NCI-H82 (cell line): Measurements from ENCODE around the gene CRELD1.
"Not testable (repeated sequence)": the region's sequence is repeated elsewhere in the genome, so short reads cannot be mapped to it uniquely, and the experiment has no call there.

Source experiments
- DNase-seq: peaks from one replicate; lab custom pipeline; 2025; lab: John Stamatoyannopoulos, UW

The CRELD1 gene

DNA sequence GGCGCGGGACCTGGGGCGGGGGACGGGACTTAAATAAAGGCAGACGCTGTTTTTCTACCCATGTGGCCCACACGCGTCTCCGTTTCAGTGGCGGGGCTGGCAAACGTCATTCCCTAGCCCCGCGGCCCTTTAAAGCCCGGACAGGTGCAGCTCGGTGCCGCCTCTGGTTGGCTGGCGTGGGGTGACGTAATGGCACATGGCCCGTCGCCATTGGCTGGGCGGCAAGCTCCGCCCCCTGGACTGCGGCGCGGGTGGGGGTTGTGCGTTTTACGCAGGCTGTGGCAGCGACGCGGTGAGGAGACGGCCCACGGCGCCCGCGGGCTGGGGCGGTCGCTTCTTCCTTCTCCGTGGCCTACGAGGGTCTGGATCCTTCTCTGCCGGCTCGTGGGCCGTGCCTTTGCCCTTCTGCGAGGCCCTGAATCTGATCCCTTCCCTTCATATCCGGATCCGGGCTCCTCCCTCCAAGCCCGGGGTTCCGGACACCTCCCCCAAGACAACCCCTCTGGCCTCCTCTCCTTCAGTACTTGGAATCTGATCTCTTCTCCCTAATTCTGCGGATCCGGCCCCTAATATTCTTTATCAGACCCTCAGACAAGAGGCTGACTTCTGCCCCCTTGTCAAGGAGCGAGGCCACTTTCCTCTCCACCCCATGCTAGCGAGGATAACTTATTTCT is at the start of gene CRELD1:
CRELD1 (plus strand) TSS at position 274 of the 674 bp plus-strand sequence. CDS start 605 bp downstream, outside the sequence.
- peak; percentile 97 for DNase-seq

- no peak for DNase-seq
Observed at GRCh38 chr3:9884555-9885165, 49.0 kb upstream of the CRELD1 start.

DNA sequence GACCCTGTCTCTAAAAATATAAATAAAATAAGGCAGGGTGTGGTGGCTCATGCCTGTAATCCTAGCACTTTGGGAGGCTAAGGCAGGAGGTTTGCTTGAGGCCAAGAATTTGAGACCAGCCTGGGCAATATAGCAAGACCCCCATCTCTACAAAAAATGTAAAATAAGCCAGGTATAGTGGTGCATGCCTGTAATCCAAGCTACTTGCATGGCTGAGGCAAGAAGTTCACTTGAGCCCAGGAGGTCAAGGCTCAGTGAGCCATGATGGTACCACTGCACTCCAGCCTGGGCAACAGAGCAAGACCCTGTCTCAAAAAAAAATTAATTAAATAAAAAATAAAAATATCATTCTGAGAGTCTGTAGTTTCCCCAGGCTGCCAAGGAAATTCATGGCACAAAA is 47.3 kb upstream of the CRELD1 start:
- no peak for DNase-seq

DNA sequence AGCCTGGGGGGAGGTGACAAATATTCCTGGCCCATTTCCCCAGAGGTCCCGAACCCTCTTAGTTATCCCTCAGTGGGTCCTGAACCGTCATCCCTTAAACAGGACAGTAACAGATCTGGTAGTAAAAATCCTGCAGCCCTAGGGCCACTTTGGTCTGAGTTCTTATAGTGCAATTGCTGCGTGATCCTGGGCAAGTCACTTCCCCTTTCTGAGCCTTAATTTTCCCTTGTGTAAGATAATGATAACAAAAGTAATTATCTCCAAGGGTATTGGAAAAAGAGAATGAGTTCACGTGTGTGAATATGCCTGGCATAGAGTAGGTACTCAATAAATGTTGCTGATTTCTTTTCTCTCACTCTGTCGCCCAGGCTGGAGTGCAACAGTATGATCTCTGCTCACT is 46.2 kb upstream of the CRELD1 start:
- no peak for DNase-seq

- DNase-seq = no peak
Observed at GRCh38 chr3:9888540-9888939, 45.1 kb upstream of the CRELD1 start.

DNA sequence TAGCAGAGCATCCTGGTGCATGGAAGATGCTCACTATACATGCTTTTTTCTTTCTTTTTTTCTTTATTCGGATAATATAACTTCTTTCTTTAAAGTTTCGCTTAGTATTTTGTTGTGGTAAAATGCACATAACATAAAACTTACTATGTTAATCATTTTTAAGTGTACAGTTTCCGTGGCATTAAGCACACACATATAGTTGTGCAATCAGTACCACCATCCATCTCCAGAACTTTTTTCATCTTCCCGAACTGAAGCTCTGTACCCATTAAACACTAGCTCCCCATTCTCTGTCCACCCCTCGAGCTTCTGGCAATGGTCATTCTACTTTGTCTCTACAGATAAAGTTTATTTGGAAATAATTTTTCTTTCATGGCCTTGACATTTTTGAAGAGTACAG is 44.2 kb upstream of the CRELD1 start:
- no peak for DNase-seq

DNA sequence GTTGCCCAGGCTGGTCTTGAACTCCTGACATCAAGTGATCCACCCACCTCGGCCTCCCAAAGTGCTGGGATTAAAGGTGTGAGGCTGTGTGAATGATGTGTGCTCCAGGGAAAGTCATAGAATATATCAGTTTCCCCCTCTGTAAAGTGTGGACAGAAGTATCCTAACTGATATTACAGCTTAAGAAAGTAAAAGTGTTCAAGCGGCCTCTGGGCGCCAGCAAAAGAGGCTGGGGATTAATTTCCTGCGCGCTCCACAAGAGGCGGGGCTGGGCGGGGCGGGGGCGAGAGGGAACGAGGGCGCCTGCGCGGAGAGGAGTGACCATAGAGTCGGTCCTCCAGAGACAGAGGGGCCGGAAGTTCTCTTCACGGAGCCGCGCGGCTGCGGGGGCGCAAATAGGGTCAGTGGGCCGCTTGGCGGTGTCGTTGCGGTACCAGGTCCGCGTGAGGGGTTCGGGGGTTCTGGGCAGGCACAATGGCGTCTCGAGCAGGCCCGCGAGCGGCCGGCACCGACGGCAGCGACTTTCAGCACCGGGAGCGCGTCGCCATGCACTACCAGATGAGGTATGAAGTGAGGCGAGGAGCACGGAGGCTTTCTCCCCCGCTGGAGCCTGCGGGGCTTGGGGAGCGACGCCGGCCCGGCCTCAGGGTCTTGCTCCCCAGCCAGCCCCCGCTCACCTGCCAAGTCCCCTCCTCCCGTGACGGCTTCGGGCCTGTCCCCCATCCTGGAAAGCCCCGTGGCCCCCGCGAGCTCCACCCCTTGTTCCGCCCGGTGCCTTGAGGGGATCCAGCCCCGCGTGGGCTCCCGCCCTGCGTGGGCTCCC is 43.2 kb upstream of the CRELD1 start, which contains the start of gene JAGN1:
JAGN1 (plus strand) TSS at position 362 of the 823 bp plus-strand sequence; CDS start at position 475, 113 bp downstream.
- DNase-seq = peak; percentile 94

DNA sequence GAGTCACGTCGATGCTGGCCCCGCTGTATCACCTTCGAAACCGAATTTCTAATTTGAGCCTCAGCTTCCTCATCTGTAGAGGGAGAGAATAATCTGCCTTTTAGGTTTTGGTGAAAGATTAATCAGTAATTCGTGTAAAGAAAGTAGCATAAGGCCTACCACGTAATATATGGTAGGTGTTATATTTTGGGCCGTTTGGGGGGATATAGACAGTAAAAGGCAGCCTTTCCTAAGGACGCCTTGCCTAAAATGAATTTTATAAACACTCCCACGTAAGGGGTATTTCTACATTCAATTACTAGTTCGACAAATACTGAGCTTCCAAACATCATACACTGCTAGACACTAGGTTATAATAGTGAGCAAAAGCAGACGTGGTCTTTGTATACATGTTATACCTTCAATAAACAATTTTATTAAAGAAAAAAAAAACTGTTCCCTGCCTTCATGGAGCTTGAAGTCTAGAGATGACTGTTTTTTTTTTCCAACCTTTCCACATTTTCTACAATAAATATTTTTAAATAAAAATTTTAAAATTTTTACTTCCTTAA is 42.5 kb upstream of the CRELD1 start:
- DNase-seq = no peak

DNA sequence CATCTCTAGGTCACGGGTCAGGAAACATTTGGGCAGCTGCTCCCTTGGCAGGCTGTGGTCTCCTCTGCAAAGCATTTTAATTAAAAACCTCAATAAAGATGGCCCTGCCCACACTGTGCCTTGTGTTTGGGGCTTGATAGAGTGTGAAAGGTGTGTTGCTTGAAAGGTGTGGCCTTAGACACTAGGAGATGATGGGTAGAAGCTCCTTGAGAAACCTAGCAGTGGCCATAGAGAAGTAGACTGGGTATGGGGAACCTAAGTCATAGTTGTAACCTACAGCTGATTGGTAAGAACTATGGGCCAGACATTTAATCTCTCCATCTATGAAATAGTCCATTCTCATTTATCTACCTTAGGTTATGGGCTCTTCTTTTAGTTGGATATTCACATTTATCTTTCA is 39.9 kb upstream of the CRELD1 start:
- no peak for DNase-seq

GRCh38 chr3:9895715-9896114 is 37.9 kb upstream of the CRELD1 start:
- not testable (repeated sequence) for DNase-seq

GRCh38 chr3:9896755-9897407 is 36.8 kb upstream of the CRELD1 start:
- DNase-seq = not testable (repeated sequence)

GRCh38 chr3:9897408-9898372 is 35.9 kb upstream of the CRELD1 start:
- DNase-seq = peak; percentile 33

DNA sequence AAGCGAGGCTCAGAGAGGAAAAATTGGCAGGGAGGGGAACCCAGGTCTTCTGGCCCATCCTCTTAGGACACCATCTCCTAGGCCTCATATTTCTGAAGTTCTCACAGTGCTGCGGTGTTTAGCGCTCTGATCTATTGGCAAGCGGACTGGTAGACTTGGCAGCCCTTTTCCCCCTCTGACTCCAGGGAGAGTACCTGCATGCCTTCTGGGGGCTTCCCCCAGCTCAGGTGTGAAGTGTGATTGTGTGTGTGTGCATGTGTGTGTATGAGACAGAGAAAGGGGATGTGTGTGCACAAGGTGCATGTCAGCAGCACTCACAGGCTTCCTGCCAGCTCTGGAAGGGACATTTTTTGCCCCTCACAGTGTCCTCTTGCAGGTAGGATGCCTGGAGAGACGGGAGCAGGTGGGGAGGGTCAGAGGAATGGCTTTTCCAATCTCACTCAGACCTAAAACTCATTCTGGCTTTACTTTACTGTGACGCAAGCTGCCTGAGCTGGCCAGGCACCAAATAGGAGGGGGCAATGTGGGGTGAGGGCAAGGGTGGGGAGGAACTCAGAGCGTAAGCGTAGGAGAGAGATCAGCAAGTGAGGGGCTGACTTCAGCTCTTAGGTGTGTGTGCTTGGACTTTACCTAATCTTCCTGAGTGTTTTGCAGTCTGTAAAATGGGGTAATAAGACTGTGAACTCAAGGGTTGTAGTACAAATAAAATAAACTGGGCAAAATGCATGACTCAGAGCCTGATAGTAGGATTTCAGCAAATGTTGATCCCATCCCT is 35.0 kb upstream of the CRELD1 start:
- DNase-seq = no peak

GRCh38 chr3:9899289-9899791 is 34.3 kb upstream of the CRELD1 start:
- DNase-seq = no peak

- DNase-seq = not testable (repeated sequence)
Observed at GRCh38 chr3:9900965-9901415, 32.6 kb upstream of the CRELD1 start.

GRCh38 chr3:9901967-9902366 is 31.7 kb upstream of the CRELD1 start:
- no peak for DNase-seq

DNA sequence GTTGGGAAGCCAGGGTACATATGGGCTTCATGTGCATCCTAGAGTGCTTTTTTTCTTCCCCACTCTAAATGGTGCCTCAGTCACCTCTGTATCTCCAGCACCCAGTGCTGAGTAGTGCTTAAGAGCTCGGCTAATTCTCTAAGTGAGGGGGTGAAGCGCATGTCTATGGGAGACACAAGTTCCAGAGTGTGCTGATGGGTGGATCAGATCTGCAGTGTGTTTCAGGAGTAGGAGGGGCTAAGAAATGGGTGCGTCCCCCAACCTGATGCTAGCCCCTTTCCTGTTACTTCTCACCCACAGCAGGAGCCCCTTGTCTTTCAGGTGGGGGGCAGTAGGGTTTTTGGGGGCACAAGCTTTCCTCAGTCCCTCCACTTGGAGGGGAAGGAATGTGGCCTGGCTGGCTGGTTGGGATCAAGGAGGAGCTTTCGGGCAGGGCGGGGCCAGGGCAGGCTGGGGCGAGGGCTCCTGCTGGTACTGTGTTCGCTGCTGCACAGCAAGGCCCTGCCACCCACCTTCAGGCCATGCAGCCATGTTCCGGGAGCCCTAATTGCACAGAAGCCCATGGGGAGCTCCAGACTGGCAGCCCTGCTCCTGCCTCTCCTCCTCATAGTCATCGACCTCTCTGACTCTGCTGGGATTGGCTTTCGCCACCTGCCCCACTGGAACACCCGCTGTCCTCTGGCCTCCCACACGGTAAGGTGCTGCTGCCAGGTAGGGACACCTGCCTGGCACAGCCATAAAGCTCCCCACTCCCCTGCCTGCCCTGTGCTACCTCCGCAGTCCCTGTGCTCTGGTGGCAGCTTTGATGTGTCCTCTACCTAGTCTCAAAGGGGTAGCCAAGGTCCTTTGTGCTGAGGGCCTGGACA is 31.0 kb upstream of the CRELD1 start, which contains the start of gene IL17RE:
IL17RE (plus strand) TSS at position 477 of the 866 bp plus-strand sequence; CDS start at position 562, 85 bp downstream.
- no peak for DNase-seq

GRCh38 chr3:9903238-9903624 is 30.4 kb upstream of the CRELD1 start:
- DNase-seq = no peak

DNA sequence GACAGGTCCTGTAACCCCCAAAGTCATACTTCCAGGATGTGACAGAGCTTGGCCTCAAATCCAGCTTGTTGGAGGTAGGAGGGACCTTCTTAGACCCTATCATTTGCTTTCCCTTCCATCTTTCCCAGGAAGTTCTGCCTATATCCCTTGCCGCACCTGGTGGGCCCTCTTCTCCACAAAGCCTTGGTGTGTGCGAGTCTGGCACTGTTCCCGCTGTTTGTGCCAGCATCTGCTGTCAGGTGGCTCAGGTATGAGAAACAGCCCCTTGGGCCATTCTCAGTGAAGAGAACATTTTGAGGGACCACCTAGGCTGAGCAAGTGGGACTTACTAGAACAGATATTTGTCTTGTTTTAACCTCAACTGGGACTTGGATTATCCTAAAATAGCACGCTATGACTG is 29.7 kb upstream of the CRELD1 start:
- DNase-seq = no peak
